RPMI7951 (cell line): ENCODE results near the gene TMEM272. TPM values are rescaled to one million over a fixed set of nuclear protein-coding genes. Genes with fewer than 3 reads are reported as not detected.
A peak's percentile ranks its signal among the peaks of the same experiment; 100 is the strongest.

ENCODE experiments used
- DNase-seq: peaks from one replicate; pipeline ENCODE4 v3.0.0-alpha.2; 2012; ENCODE audit warnings: low read depth
- total RNA-seq: library from RNA; depleted of rRNA; stranded (reverse); fragments of >200 nt; shearing (Covaris generic); gene quantifications from 2 replicates; pipeline ENCODE4 v1.2.3, GENCODE V29; 2014

TMEM272 gene
- total RNA-seq, 1 experiment from 2014 or later: not detected

- no peak for DNase-seq
Observed at GRCh38 chr13:51805925-51806324, 39.1 kb downstream of the TMEM272 start.

- no peak for DNase-seq
Observed at GRCh38 chr13:51805313-51805712, 39.7 kb downstream of the TMEM272 start.

GRCh38 chr13:51804295-51805172 lies 40.4 kb downstream of the TMEM272 start:
- DNase-seq: no peak

- peak; percentile 80 for DNase-seq
Observed at GRCh38 chr13:51803422-51804294, 41.3 kb downstream of the TMEM272 start, which contains the start of gene DHRS12. TSS of gene DHRS12 (minus strand) at chr13:51804163. CDS start at chr13:51799659, 4,504 bp downstream.

- no peak for DNase-seq
Observed at GRCh38 chr13:51802631-51803418, 42.2 kb downstream of the TMEM272 start.

- DNase-seq: no peak
Observed at GRCh38 chr13:51801631-51802099, 43.3 kb downstream of the TMEM272 start.

- no peak for DNase-seq
Observed at GRCh38 chr13:51800486-51800885, 44.5 kb downstream of the TMEM272 start.

GRCh38 chr13:51799261-51799660 lies 45.7 kb downstream of the TMEM272 start:
- DNase-seq: no peak

- peak; percentile 32 for DNase-seq
Observed at GRCh38 chr13:51797664-51798488, 47.1 kb downstream of the TMEM272 start.

GRCh38 chr13:51796546-51796945 lies 48.4 kb downstream of the TMEM272 start:
- no peak for DNase-seq

- no peak for DNase-seq
Observed at GRCh38 chr13:51795419-51795818, 49.6 kb downstream of the TMEM272 start.

- DNase-seq: no peak
Observed at GRCh38 chr13:51794964-51795363, 50.0 kb downstream of the TMEM272 start.

- DNase-seq: peak; percentile 79
Observed at GRCh38 chr13:51793570-51794271, 51.3 kb downstream of the TMEM272 start.

- no peak for DNase-seq
Observed at GRCh38 chr13:51786425-51787265, 58.3 kb downstream of the TMEM272 start.

- DNase-seq: no peak
Observed at GRCh38 chr13:51785712-51786424, 59.1 kb downstream of the TMEM272 start.

GRCh38 chr13:51784097-51784496 lies 60.9 kb downstream of the TMEM272 start:
- DNase-seq: no peak

GRCh38 chr13:51783428-51784094 lies 61.4 kb downstream of the TMEM272 start:
- DNase-seq: no peak
